RPMI7951 (cell line): ENCODE data around the gene PTCH1. TPM values are rescaled to one million over a fixed set of nuclear protein-coding genes. Genes with fewer than 3 reads are reported as not detected.

Experiments
- DNase-seq: peaks from one replicate; pipeline ENCODE4 v3.0.0-alpha.2; 2012; ENCODE audit warnings: low read depth
- total RNA-seq: library from RNA; depleted of rRNA; stranded (reverse); fragments of >200 nt; shearing (Covaris generic); gene quantifications from 2 replicates; pipeline ENCODE4 v1.2.3, GENCODE V29; 2014; rRNA removed

PTCH1 gene
- total RNA-seq, 1 experiment from 2014 or later = 2.2 TPM

GRCh38 chr9:95406121-95406520, 110.7 kb downstream of the PTCH1 start:
- no peak for DNase-seq

GRCh38 chr9:95399261-95399660, 117.5 kb downstream of the PTCH1 start:
- no peak for DNase-seq

Other genes starting within 250 kb of the PTCH1 start
- 7.9 and 9.5 TPM in 2 replicates for gene FANCC, start 199.3 kb downstream of the PTCH1 start, total RNA-seq